ENCODE data around the gene MAPK8IP2. TPM values are rescaled to one million over a fixed set of nuclear protein-coding genes. Genes with fewer than 3 reads are reported as not detected.

MAPK8IP2 gene
- total RNA-seq, 1 experiment from 2014 or later: 7.8 TPM

DNA sequence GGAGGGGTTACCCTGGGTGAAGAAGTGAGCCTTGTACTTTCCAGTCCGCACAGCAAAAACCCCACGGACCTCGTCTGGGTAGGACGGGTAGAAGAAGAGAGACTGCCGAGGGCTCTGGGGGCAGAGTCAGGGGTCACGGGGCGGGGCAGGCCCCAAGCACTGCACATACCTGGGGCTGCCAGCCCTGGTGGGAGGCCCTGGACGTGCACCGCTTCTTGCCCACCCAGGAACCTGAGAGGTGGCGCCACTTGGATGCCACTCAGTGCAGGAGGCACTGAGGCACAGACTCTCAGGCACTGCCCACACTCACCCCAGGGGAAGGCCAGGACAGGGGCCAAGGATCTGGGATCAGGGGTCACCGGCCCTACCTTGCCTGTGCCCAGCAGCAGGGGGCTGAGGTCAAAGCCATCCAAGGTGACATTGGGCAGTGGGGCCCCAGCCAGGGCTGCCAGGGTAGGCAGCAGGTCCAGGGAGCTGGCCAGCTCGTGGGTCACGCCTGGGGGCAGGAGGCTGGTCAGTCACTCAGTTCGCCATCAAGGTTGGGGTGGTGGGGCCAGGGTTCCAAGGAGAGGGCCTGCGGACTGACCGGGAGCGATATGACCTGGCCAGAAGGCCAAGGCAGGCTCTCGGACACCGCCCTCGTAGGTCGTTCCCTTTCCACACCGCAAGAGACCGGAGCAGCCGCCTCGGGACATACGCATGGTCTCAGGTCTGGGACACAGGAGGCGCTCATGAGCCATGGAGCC, 25.1 kb downstream of the MAPK8IP2 start:
- intact Hi-C loops (cut with micrococcal nuclease; ENCODE audit: unreplicated experiment): no loop called here
- Histone ChIP-seq H3K4me3 (ENCODE audit: low read depth, low read length, poor library complexity, severe bottlenecking) (no peak overlapping the region), H3K27me3 (replicated peaks; ENCODE audit: insufficient read depth, low read depth, low read length, poor library complexity) (no peaks in the 10 kb centered on the region), H3K27ac (ENCODE audit: low read depth, low read length, poor library complexity, severe bottlenecking) (no peak overlapping the region), H3K36me3 (ENCODE audit: insufficient read depth, low read length, poor library complexity, severe bottlenecking) (no peaks in the 10 kb centered on the region), H3K9me3 (ENCODE audit: low read depth, low read length, poor library complexity, severe bottlenecking) (no peaks in the 10 kb centered on the region), H3K4me1 (ENCODE audit: insufficient read depth, low read length, poor library complexity, severe bottlenecking) (peaks cover 19% of the 10 kb centered on the region)
- ChIA-PET CTCF (no interaction called here), POLR2A (ENCODE audit: low non-redundant PET) (no interaction called here)
- BruUV-seq (replicated peaks): no TSS peak
- TF ChIP-seq, protein P1, sequence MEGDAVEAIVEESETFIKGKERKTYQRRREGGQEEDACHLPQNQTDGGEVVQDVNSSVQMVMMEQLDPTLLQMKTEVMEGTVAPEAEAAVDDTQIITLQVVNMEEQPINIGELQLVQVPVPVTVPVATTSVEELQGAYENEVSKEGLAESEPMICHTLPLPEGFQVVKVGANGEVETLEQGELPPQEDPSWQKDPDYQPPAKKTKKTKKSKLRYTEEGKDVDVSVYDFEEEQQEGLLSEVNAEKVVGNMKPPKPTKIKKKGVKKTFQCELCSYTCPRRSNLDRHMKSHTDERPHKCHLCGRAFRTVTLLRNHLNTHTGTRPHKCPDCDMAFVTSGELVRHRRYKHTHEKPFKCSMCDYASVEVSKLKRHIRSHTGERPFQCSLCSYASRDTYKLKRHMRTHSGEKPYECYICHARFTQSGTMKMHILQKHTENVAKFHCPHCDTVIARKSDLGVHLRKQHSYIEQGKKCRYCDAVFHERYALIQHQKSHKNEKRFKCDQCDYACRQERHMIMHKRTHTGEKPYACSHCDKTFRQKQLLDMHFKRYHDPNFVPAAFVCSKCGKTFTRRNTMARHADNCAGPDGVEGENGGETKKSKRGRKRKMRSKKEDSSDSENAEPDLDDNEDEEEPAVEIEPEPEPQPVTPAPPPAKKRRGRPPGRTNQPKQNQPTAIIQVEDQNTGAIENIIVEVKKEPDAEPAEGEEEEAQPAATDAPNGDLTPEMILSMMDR (conservative IDR thresholded peaks at IDR 0.05; ENCODE audit: low read depth, low read length): no peak
- no peak for TF ChIP-seq EZH2 (IDR thresholded peaks at IDR 0.05; ENCODE audit: borderline replicate concordance, low read depth, low read length, poor library complexity, severe bottlenecking)
- no peak for DNase-seq (ENCODE audit: low spot score)

DNA sequence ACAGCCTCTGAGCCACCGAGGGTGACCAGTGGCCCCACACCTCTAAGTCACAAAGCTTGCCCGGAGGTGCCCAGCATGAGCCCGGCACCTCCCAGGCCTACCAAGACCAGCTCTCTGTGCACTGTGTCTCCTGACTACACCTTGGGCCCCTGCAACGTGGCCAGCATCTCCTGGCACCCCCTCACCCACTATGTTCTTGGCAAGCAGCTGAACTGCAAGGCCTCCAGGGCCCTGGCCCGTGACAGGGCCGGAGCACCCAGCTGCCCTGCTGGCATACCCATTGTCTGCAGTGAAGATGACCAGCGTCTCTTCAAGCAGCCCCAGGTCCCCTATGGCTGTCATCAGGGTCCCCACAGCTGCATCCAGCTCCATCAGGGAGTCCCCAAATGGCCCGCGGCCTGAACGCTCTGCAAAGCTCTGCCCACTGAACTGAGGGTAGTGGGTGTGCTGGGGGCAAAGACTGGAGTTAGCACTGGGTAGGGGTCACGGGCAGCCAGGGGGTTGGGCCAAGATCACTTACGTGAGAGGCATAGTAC, 25.8 kb downstream of the MAPK8IP2 start:
- no peak for TF ChIP-seq EZH2 (IDR thresholded peaks at IDR 0.05; ENCODE audit: borderline replicate concordance, low read depth, low read length, poor library complexity, severe bottlenecking)
- TF ChIP-seq, protein P1 (conservative IDR thresholded peaks at IDR 0.05; ENCODE audit: low read depth, low read length): no peak
- intact Hi-C loops (cut with micrococcal nuclease; ENCODE audit: unreplicated experiment): no loop called here
- DNase-seq (ENCODE audit: low spot score): no peak
- H3K27ac ChIP-seq (ENCODE audit: low read depth, low read length, poor library complexity, severe bottlenecking): no peak overlapping the region
- H3K4me1 ChIP-seq (ENCODE audit: insufficient read depth, low read length, poor library complexity, severe bottlenecking): peaks cover 13% of the 10 kb centered on the region
- CTCF ChIA-PET: no interaction called here
- POLR2A ChIA-PET (ENCODE audit: low non-redundant PET): no interaction called here
- H3K4me3 ChIP-seq (ENCODE audit: low read depth, low read length, poor library complexity, severe bottlenecking): no peak overlapping the region
- no TSS peak for BruUV-seq (replicated peaks)
- no peaks in the 10 kb centered on the region for H3K36me3 ChIP-seq (ENCODE audit: insufficient read depth, low read length, poor library complexity, severe bottlenecking)
- H3K27me3 ChIP-seq (replicated peaks; ENCODE audit: insufficient read depth, low read depth, low read length, poor library complexity): no peaks in the 10 kb centered on the region
- no peaks in the 10 kb centered on the region for H3K9me3 ChIP-seq (ENCODE audit: low read depth, low read length, poor library complexity, severe bottlenecking)

DNA sequence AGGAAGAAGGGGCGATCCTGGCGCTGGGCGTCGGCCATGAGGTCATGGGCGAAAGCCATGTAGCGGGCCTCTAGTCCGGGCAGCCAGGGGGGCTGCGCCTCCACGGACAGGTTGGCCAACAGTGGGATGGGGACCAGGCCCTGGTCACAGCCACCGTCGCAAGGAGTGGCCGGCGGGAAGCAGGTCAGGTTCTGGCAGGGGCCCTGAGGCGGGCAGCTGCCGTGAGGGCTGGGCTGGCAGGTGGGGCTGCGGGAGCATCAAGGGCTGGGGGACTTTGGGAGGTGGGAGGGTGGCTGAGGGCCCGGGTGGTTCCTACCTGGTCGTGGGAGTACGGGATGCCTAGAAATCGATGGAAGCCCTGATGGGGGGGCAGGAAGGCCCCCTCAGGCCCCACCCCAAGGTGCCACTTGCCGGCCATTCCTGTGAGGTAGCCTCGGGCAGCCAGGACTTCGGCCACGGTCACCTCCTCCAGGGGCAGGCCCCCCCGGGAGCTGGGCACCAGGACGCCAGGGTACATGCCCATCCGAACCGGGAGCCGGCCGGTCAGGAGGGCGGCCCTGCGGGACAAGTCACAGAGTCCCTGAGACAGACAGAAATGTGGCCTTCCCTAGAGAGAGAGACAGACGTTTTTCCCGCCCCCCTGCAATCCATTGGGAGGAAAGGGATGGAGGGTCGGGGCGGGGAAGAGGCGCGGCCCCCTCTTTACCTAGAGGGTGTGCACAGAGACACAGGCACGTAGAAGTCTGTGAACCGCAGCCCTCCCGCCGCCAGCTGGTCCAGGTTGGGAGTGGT, 26.5 kb downstream of the MAPK8IP2 start:
- Histone ChIP-seq H3K36me3 (ENCODE audit: insufficient read depth, low read length, poor library complexity, severe bottlenecking) (no peaks in the 10 kb centered on the region), H3K9me3 (ENCODE audit: low read depth, low read length, poor library complexity, severe bottlenecking) (no peaks in the 10 kb centered on the region), H3K27me3 (replicated peaks; ENCODE audit: insufficient read depth, low read depth, low read length, poor library complexity) (no peaks in the 10 kb centered on the region), H3K27ac (ENCODE audit: low read depth, low read length, poor library complexity, severe bottlenecking) (no peak overlapping the region), H3K4me1 (ENCODE audit: insufficient read depth, low read length, poor library complexity, severe bottlenecking) (peaks cover 7% of the 10 kb centered on the region), H3K4me3 (ENCODE audit: low read depth, low read length, poor library complexity, severe bottlenecking) (peak overlapping the region; percentile 96)
- CTCF ChIA-PET: no interaction called here
- DNase-seq (ENCODE audit: low spot score): peak; percentile 36
- no peak for TF ChIP-seq EZH2 (IDR thresholded peaks at IDR 0.05; ENCODE audit: borderline replicate concordance, low read depth, low read length, poor library complexity, severe bottlenecking)
- BruUV-seq (replicated peaks): no TSS peak
- intact Hi-C loops (cut with micrococcal nuclease; ENCODE audit: unreplicated experiment): no loop called here
- POLR2A ChIA-PET (ENCODE audit: low non-redundant PET): interaction anchor here (0.5 kb wide), 1 partner anchor 360 kb away, joined by 3 read pairs; no protein-coding TSS in a partner anchor
